ENCODE data around the gene SF3B6. TPM values are rescaled to one million over a fixed set of nuclear protein-coding genes. Genes with fewer than 3 reads are reported as not detected.
"Not testable (repeated sequence)": the region's sequence is repeated elsewhere in the genome, so short reads cannot be mapped to it uniquely, and the experiment has no call there.

SF3B6 gene
- total RNA-seq, 2 donors from 2014 or later = 85.0 to 85.3 TPM

DNA sequence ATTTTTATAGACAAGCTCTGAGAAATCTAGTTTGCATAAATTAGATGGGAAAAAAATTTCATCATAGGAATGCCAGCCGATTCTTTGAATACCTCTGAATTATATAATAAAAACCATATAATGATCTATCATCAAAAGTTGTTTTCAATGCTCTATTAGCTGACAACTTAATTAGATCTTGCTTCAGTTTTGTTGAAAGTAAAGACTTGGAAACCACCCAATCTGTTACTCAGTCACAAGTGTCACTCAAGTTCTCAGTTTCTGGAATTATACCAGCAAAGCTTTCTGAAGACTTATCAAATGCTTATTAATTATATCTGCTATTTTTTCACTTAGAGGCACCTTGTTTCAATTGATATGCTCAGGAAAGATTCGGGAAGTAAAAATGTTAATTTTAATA is 25.9 kb upstream of the SF3B6 start:
- intact Hi-C loops (cut with DNase I, micrococcal nuclease) = no loop called here
- ATAC-seq = no peak
- no peak for DNase-seq

DNA sequence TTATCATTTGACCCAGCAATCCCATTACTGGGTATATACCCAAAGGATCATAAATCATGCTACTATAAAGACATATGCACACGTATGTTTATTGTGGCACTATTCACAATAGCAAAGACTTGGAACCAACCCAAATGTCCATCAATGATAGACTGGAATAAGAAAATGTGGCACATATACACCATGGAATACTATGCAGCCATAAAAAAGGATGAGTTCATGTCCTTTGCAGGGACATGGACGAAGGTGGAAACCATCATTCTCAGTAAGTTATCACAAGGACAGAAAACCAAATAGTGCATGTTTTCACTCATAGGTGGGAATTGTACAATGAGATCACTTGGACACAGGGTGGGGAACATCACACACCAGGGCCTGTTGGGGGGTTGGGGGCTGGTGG is 24.6 kb upstream of the SF3B6 start:
- intact Hi-C loops (cut with DNase I, micrococcal nuclease); DNase-seq; ATAC-seq: not testable (repeated sequence)

DNA sequence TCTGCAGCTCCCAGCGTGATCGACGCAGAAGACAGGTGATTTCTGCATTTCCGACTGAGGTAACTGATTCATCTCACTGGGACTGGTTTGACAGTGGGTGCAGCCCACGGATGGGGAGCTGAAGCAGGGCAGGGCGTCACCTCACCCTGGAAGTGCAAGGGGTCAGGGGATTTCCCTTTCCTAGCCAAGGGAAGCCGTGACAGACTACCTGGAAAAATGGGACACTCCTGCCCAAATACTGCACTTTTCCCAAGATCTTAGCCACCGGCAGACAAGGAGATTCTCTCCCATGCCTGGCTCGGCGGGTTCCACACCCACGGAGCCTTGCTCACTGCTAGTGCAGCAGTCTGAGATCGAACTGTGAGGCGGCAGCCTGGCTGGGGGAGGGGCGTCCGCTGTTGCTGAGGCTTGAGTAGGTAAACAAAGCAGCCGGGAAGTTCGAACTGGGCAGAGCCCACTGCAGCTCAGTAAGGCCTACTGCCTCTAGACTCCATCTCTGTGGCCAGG is 19.1 kb upstream of the SF3B6 start:
- DNase-seq; intact Hi-C loops (cut with DNase I, micrococcal nuclease); ATAC-seq: not testable (repeated sequence)

DNA sequence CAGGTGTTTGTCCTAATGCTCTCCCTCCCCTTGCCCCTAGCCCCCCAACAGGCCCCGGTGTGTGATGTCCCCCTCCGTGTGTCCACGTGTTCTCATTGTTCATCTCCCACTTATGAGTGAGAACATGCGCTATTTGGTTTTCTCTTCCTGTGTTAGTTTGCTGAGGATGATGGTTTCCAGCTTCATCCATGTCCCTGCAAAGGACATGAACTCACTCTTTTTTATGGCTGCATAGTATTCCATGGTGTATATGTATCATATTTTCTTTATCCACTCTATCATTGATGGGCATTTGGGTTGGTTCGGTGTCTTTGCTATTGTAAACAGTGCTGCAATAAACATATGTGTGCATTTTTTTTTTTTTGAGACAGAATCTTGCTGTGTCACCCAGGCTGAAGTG is 17.1 kb upstream of the SF3B6 start:
- ATAC-seq; intact Hi-C loops (cut with DNase I, micrococcal nuclease): not testable (repeated sequence)

DNA sequence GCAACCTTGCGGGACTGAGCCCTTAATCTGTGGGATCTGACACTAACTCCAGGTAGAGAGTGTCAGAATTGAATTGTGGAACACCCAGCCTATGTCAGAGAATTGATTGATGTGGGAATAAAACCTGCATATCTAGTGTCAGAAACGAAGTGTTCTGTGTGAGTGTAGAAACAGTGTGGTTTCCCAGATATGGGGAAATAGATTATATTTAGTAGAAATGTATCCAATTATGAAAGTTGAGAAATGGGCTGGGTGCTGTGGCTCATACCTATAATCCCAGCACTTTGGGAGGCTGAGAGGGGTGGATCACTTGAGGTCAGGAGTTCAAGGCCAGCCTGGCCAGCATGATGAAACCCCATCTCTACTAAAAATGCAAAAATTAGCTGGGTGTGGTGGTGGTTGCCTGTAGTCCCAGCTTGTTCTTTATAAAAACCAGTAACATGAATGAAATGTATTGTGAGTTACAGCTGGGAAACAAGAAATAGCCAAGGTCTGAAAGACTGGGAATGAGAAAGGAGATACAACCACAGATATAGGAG is 12.8 kb upstream of the SF3B6 start:
- ATAC-seq (no peak), DNase-seq (no peak)
- intact Hi-C loops (cut with DNase I, micrococcal nuclease) = loop anchor here in 1 of 2 donors (10.0 kb wide), 2 partner anchors 164 to 264 kb away; partner anchors contain the start of gene ATAD2B

More for the DNA sequence above, 17.1 kb upstream of the SF3B6 start:
- DNase-seq = not testable (repeated sequence)

DNA sequence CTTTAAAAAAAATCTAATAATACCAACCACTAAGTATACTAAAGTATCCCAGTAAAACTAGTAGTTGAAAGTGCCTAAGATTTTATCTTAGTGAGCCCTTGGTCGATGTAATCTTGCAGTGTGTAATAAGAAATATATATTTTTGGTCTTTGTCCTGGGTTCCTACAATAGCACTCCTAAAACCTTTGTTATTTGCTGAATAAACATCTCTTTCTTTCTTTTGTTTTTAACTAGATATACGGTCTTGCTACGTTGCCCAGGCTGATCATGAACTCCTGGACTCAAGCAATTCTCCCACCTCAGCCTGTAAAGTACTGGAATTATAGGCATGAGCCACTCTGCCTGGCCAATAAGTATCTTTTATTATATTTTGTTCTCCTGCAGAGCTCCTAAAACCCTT is 10.9 kb upstream of the SF3B6 start:
- intact Hi-C loops (cut with DNase I, micrococcal nuclease) = loop anchor here in 1 of 2 donors (10.0 kb wide), 2 partner anchors 162 to 262 kb away; partner anchors contain the start of gene ATAD2B
- DNase-seq (no peak), ATAC-seq (no peak)

DNA sequence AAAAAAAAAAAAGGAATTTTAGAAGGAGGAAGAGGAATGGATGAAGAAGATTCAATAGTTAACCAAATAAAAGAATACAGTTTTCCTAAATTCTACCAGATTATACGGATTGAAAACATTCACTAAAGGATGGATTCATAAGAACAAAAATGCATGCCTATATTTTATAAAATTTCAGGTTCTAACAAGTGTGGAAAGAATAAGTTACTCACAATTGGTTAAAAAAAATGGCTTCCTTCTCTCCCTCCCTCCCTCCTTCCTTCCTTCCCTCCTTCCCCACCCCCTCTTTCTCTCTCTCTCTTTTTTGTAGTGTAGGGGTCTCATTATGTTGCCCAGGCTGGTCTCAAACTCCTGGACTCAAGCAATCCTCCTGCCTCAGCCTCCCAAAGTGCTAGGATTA is 10.1 kb upstream of the SF3B6 start:
- intact Hi-C loops (cut with DNase I, micrococcal nuclease) = loop anchor here in 1 of 2 donors (10.0 kb wide), 2 partner anchors 161 to 261 kb away; partner anchors contain the start of gene ATAD2B
- DNase-seq = no peak
- ATAC-seq = no peak

DNA sequence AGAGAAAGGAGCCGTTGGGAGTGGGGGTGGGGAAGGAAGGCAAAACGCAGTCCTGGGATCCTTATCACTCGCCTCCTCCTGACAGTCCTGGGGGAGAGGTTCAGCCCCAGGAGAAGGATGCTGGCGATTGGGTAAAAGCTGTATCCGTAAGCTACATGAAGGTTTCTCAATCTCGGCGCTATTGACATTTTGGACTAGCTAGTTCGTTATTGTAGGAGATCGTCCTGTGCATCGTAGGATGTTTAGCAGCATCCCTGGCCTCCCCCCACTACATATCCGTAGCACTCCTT is 9.0 kb upstream of the SF3B6 start:
- no peak for DNase-seq
- no peak for ATAC-seq
- intact Hi-C loops (cut with DNase I, micrococcal nuclease) = loop anchor here in 1 of 2 donors (10.0 kb wide), 2 partner anchors 160 to 260 kb away; partner anchors contain the start of gene ATAD2B

DNA sequence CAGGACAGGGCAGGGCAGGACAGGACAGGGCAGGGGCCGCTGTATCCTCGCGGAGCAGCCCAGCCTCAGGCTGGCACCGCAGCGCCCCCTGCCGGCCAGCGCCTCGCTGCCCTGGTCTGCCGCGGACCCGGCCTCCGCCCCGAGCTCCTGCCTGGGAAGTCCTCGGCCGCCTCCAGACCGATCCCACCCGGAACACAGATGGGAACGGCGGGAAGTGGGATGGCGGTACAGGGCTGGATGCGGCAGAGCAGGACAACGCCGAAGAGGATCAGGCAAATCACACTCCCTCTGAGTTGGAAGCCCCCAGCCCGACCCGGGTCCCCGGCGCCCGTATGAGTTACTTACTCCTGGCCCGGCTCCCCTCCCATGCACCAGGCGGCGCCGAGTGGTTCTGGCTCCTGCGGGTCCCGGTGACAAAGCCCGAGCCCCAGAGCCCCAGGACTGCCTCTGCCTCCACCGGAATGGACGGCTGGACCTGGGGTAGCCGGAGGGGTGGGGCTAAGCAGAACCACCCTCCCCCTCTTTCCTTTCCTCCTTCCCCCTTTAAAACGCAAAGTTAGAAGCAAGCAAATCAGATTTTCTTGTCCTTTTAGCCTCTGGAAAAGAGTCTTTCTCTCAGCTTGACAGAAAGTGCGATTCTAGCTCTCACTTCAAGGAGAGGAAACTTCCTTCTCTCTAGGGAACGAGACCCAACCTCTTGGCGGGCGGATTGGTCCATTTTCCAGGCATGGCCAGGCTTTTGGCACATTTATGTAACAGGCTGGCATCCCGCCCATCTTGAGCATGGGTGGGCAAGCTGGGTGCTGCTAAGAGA is 8.5 kb upstream of the SF3B6 start, which contains the start of gene TP53I3:
TSS of gene TP53I3 (minus strand) at position 449 of the 814 bp plus-strand sequence. CDS start 508 bp downstream, outside the sequence.
- ATAC-seq (peak; percentile 75), DNase-seq (peak; percentile 89 to 91)
- intact Hi-C loops (cut with DNase I, micrococcal nuclease) = loop anchor here in 1 of 2 donors (10.0 kb wide), 2 partner anchors 160 to 260 kb away; partner anchors contain the start of gene ATAD2B

DNA sequence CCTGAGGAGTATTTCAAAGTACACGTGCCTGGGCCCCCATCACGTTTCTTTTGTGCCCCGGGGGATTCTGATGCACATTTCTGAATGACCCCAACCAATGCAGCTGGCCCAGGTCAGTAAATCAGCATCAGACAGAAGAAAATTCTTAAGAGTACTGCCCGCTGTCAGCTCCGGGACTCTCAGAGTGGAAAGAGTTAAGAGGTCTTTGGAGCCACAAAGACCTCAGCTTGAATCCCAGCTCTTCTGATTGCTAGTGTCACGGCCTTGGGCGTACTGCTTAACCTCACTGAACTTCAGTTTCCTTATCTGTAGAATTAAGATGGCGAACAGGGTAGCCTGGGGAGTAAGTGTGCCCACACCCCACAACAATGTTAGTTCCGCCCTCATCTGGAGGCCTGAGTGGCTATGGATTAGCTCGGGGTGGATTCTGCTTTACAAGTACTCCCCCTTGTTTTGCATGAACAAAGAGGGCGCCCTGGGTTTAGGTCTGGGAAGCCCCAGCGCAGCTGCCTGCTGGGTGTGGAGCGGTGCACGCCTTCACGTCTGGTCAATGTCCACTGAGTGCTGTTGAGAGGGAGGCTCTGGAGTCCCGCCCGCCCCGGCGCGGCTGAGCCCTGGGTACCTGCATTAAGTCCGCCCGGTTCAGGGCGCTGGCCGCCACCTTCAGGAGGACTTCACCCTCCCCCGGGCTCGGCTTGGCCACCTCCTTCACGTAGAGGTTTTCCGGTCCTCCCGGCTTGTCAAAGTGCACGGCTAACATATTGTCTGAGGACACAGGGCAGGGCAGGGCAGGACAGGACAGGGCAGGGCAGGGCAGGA is 7.7 kb upstream of the SF3B6 start:
- peak; percentile 91 to 96 for DNase-seq
- intact Hi-C loops (cut with DNase I, micrococcal nuclease) = loop anchor here in 1 of 2 donors (10.0 kb wide), 2 partner anchors 159 to 259 kb away; partner anchors contain the start of gene ATAD2B
- peak; percentile 84 for ATAC-seq

DNA sequence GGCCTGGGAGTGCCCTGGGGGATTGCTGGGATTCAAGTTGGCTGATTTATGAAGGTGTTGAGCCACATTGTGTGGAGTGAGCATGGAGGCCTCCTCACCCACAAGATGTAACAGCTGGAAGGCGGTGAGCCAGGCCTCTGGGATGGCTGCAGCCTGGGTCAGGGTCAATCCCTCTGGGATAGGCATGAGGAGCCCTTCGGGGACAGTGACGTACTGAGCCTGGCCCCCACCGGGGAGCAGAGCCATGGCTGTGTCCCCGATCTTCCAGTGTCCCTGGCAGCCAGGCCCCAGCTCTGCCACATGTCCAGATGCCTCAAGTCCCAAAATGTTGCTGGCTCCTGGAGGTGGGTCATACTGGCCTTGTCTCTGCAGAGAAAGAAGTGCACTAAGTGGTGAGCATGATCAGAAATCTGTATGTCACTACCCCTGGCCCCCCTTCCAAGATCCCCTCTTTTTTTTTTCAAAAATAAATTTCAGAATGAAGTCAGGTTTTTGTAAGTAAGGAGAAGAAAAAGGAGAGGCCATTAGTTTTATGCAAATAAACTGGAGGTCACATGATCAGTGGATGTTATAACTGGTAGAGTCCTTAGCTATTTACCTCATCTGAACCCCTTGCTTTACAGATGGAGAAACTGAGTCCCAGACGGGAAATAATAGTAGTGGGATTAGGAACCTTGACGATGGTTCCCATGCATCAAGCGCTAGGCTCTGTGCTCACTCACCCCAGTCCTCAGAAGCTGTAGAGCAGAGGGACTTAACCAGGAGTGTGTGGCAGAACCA is 6.9 kb upstream of the SF3B6 start:
- intact Hi-C loops (cut with DNase I, micrococcal nuclease) = loop anchor here in 1 of 2 donors (10.0 kb wide), 2 partner anchors 158 to 258 kb away; partner anchors contain the start of gene ATAD2B

DNA sequence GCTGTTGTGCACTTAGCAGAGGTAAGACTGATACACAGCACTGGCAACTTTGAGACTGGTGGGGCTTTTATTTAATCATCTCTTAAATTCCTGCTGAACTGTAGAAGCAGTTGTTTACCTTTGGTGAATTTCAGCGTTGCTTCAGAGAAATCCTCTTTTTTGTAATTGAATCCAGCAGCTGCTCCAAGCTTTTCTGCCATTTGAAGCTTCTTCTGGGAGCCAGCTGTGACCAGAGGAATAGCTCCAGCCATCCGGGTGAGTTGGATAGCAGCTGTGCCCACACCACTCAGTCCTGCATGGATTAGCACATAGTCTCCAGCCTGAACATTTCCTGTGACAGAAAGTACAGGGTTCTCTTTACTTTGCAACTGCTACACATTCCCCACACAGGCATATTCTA is 4.6 kb upstream of the SF3B6 start:
- intact Hi-C loops (cut with DNase I, micrococcal nuclease) = loop anchor here in 1 of 2 donors (10.0 kb wide), 2 partner anchors 156 to 256 kb away; partner anchors contain the start of gene ATAD2B
- ATAC-seq (no peak), DNase-seq (no peak)

More for the DNA sequence above, 6.9 kb upstream of the SF3B6 start:
- no peak for ATAC-seq
- DNase-seq = no peak

DNA sequence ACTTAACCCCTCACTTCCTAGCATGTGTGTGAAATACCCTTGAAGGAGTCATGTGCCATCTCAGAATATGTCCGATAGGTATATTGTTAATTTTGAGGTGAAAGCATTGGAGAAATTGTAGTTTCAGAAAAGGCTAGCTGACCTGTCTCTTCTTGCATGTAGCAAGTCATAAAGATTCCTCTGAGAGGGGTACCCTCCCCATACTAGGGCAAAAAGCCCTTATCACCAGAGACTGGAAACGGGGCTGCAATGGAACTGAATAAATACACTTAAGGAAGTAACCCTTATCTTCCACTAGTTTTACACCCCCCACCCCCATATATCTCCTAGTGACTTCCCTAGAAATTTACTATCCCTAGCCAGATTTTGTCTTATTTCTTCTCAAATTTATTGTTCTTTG is 1.8 kb upstream of the SF3B6 start:
- intact Hi-C loops (cut with DNase I, micrococcal nuclease) = no loop called here
- DNase-seq (no peak), ATAC-seq (no peak)

DNA sequence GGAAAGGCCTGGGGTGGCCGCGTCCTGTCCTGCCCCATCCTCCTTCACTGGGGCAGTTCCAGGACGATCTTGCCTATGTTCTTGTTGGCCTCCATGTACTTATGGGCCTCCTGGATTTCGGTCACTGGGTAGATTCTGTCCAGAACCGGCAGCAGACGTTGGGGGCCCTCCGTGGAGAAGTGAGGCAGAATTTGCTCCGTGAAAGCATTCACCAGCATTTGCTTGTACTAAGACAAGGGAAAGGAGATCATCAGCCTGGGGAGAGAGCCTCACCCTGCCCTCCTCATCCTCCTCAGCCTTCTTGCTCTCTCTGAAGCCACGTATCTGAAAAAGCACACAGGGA is 1.4 kb upstream of the SF3B6 start:
- intact Hi-C loops (cut with DNase I, micrococcal nuclease) = no loop called here
- DNase-seq = no peak

DNA sequence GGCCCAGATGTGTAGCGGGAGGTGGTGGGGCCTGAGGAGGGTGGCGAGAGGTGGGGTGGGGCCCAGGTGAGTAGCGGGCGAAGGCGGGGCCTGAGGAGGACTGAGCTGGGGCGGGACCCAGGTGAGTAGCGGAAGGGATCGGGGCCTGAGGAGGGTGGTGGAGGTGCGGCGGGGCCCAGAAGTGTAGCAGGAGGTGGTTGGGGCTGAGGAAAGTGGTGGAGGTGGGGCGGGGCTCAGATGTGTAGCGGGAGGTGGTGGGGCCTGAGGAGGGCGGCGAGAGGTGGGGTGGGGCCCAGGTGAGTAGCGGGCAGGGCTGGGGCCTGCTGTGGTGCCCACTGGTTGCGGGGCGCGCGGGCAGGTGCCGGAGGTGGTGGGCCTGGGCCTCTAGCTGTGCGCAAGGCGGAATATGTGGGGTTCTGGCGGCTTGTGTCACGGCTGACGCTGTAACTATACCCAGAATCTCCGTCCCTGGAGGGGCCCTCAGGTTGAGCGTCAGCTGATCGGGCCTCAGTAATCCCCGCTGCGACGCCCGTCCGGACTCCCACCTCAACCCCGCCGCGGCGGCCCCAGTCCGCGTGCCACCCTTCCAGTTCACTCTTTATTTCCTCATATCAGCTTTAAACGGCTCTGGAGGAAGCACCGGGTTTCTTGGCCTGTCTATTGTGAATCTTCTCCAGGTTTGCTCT is 866 bp upstream of the SF3B6 start:
- peak; percentile 17 for ATAC-seq
- intact Hi-C loops (cut with DNase I, micrococcal nuclease) = no loop called here
- DNase-seq = no peak

More for the DNA sequence above, 1.4 kb upstream of the SF3B6 start:
- ATAC-seq = no peak

DNA sequence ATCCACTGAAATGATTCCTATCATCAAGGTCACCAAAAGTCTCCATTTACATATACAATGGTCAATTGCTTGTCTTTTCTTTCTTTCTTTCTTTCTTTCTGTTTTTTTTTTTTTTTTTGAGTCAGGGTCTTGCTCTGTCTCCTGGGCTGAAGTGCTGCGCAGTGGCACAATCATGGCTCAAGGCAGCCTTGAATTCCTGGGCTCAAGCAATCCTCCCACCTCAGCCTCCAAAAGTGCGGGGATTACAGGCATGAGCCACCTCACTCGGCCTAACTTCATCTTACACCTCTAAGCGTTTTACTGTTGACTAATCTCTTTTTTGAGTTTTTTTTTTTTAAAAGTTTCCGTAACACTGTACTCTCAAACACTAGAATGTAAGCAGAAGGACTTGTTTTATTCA is 867 bp downstream of the SF3B6 start:
- intact Hi-C loops (cut with DNase I, micrococcal nuclease) = no loop called here

DNA sequence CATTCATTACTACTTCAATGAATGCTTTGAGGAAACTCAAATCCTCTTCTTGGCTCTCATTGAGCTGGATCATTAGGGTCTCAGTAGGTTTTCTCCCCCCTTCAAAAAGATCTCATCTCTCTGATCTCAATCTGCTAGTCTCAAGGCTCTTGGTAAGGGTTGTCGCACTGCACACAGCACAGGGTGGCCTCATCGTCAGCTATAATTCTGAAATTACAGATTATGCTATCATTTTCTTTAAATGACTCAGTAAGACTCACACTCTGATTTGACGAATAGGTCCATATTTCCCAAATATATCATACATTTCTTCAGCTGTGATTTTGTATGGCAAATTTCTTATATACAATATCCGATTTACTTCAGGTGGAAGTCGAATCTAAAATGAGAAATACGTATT is 2.3 kb downstream of the SF3B6 start:
- no peak for ATAC-seq
- intact Hi-C loops (cut with DNase I, micrococcal nuclease) = no loop called here
- DNase-seq = no peak

More for the DNA sequence above, 867 bp downstream of the SF3B6 start:
- ATAC-seq (no peak), DNase-seq (no peak)

DNA sequence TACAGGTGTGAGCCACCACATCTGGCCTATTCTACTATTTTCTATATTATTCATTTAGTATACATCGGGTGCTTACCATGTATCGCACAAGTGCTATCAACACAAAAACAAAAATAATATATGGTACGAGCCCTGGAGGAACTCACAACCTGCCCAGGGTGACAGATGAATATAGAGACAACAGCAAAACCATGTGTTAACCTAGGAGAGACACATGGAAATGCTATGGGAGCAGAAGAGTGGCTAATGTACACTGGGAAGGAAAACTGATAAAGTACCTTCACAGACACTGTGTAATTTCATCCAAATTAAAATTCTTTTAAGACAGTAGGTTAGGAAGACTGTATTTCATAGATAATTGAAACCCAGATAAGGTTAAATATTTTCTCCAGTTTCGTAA is 3.9 kb downstream of the SF3B6 start:
- no peak for ATAC-seq
- intact Hi-C loops (cut with DNase I, micrococcal nuclease) = no loop called here
- DNase-seq = no peak

Measured in left colon (tissue), 2 donors.